Psoas muscle (tissue), 8 donors: ENCODE measurements around the gene SDR42E1. TPM values are rescaled to one million over a fixed set of nuclear protein-coding genes. Genes with fewer than 3 reads are reported as not detected.

Experiments used
- ATAC-seq, 4 donors: fragments of 200-7000 bp; cut with Tn5 transposase; one replicate each; pipeline ENCODE4 v1.9.1; 2020; ENCODE audit warnings: moderate library complexity in 3 of 4, mild to moderate bottlenecking in 2 of 4
- DNase-seq, 2 donors: peaks; one replicate each; pipeline ENCODE4 v3.0.0-alpha.2; 2020
- H3K27ac ChIP-seq: fragments of 200-600 bp; one replicate; pipeline ENCODE4 v1.8.0; 2022
- H3K27me3 ChIP-seq, 3 donors: fragments of 200-600 bp in 1 of 3; one replicate each; pipeline versions ENCODE4 v1.6.1 to v1.8.0; 2013 to 2022; ENCODE audit warnings: low read length in 2 of 3, mild to moderate bottlenecking in 2 of 3, moderate library complexity in 1 of 3; ENCODE audit not compliant: insufficient read depth in 3 of 3
- H3K36me3 ChIP-seq, 2 donors: fragments of 200-600 bp in 1 of 2; one replicate each; pipeline versions ENCODE4 v1.6.1 to v1.8.0; 2013 to 2022; ENCODE audit warnings: low read depth in 1 of 2, mild to moderate bottlenecking in 1 of 2, moderate library complexity in 1 of 2; ENCODE audit not compliant: insufficient read depth in 1 of 2
- H3K4me1 ChIP-seq: fragments of 200-600 bp; one replicate; pipeline ENCODE4 v1.8.0; 2022
- H3K4me3 ChIP-seq: fragments of 200-600 bp; one replicate; pipeline ENCODE4 v1.8.0; 2022; ENCODE audit warnings: mild to moderate bottlenecking
- H3K9me3 ChIP-seq: fragments of 200-600 bp; one replicate; pipeline ENCODE4 v1.8.0; 2022
- CTCF ChIP-seq: fragments of 200-600 bp; IDR thresholded peaks from one replicate; pipeline ENCODE4 v1.8.0; 2022; ENCODE audit warnings: antibody characterized with exemption
- WGBS, 3 donors: extraction: QIAGEN DNeasy Blood & Tissue Kit; methylation state at CpG; one replicate each; pipeline versions ENCODE4 v1.1.6 to v1.1.7; 2013; 5-methylcytosine and 5-hydroxymethylcytosine counted together
- intact Hi-C, 2 donors: fragments of 100-400 bp; cut with DNase I; formaldehyde crosslinking; loops; one replicate each; pipeline versions ENCODE4 v1.11.0 to v1.14.2; 2022
- polyA plus RNA-seq, 3 donors: library from polyadenylated mRNA; stranded (reverse); fragments of 200-250 nt; gene quantifications; one replicate each; pipeline ENCODE4 v1.2.3, GENCODE V29; 2013
- total RNA-seq, 4 donors: library from RNA; stranded (reverse); fragmentation: NEBNext Ultra II Directional in 2 of 4; extraction: Animal tissue kit (Norgen Biotek cat#: 25700) in 2 of 4; gene quantifications; one replicate each; pipeline versions ENCODE4 v1.2.1 to v1.2.4, GENCODE V29; 2021 to 2023
- donor health status: healthy with polysubstance abuse.
- donor health status: DM: no; HTN: no; CAD: no; lungs with moderate emphysema.
- donor health status: Bipolar disorder and iron deficiency.
- donor health status: healthy.
- donor health status: DM: yes; HTN: yes; CAD: no.
- donor health status: DM: no; HTN: no; CAD: no.
- donor health status: DM: no; HTN: no; CAD: no.
- donor health status: DM: yes; HTN: yes; CAD: no.

SDR42E1 gene
- total and polyA plus RNA-seq, 7 donors: 0.01 to 0.04 (median 0.03) TPM; not detected in 3

- DNase-seq: no peak
- ATAC-seq: no peak
- 54 to 69% (median 67%) methylated on average over 3 of the region's 3 CpGs for WGBS, 3 donors
- no peak overlapping the region for H3K4me3 ChIP-seq
- H3K4me1 ChIP-seq: no peaks in the 10 kb centered on the region
- intact Hi-C loops: no loop called here
- no peak for TF ChIP-seq CTCF
- H3K27ac ChIP-seq: no peak overlapping the region
- H3K36me3 ChIP-seq: no peaks in the 10 kb centered on the region
- no peaks in the 10 kb centered on the region for H3K9me3 ChIP-seq
- peaks cover 0 to 2% (median 2%) of the 10 kb centered on the region in 3 donors for H3K27me3 ChIP-seq
Measured at GRCh38 chr16:82050506-82050905, 39.2 kb upstream of the SDR42E1 start.

GRCh38 chr16:82049484-82049883, 38.2 kb upstream of the SDR42E1 start:
- Histone ChIP-seq H3K27me3 (peaks cover 0 to 2% (median 2%) of the 10 kb centered on the region in 3 donors), H3K9me3 (no peaks in the 10 kb centered on the region), H3K27ac (no peak overlapping the region), H3K4me1 (no peaks in the 10 kb centered on the region), H3K4me3 (no peak overlapping the region), H3K36me3 (no peaks in the 10 kb centered on the region)
- intact Hi-C loops: no loop called here
- WGBS, 3 donors: 77 to 92% (median 88%) methylated on average over 1 of the region's 1 CpG
- ATAC-seq (no peak), DNase-seq (no peak)
- TF ChIP-seq CTCF: no peak

GRCh38 chr16:82047787-82048186, 36.5 kb upstream of the SDR42E1 start:
- Histone ChIP-seq H3K27ac (no peak overlapping the region), H3K36me3 (no peaks in the 10 kb centered on the region), H3K27me3 (peaks cover 0 to 2% (median 0%) of the 10 kb centered on the region in 3 donors), H3K9me3 (no peaks in the 10 kb centered on the region), H3K4me3 (no peak overlapping the region), H3K4me1 (no peaks in the 10 kb centered on the region)
- no peak for TF ChIP-seq CTCF
- intact Hi-C loops: no loop called here
- WGBS, 3 donors: 93 to 95% (median 94%) methylated on average over 2 of the region's 2 CpGs
- DNase-seq (no peak), ATAC-seq (no peak)

- TF ChIP-seq CTCF: no peak
- no peak for ATAC-seq
Measured at GRCh38 chr16:82047374-82047773, 36.1 kb upstream of the SDR42E1 start.

GRCh38 chr16:82046941-82047340, 35.7 kb upstream of the SDR42E1 start:
- 92 to 96% (median 94%) methylated on average over 2 of the region's 2 CpGs for WGBS, 3 donors
- Histone ChIP-seq H3K27me3 (peaks cover 0 to 2% (median 0%) of the 10 kb centered on the region in 3 donors), H3K36me3 (no peaks in the 10 kb centered on the region), H3K4me1 (no peaks in the 10 kb centered on the region), H3K27ac (no peak overlapping the region), H3K9me3 (no peaks in the 10 kb centered on the region), H3K4me3 (no peak overlapping the region)
- ATAC-seq (no peak), DNase-seq (no peak)
- TF ChIP-seq CTCF: no peak
- intact Hi-C loops: no loop called here

More at GRCh38 chr16:82047374-82047773, 36.1 kb upstream of the SDR42E1 start:
- intact Hi-C loops: no loop called here
- Histone ChIP-seq H3K27me3 (peaks cover 0 to 2% (median 0%) of the 10 kb centered on the region in 3 donors), H3K4me3 (no peak overlapping the region), H3K9me3 (no peaks in the 10 kb centered on the region), H3K36me3 (no peaks in the 10 kb centered on the region), H3K27ac (no peak overlapping the region), H3K4me1 (no peaks in the 10 kb centered on the region)
- no peak for DNase-seq
- WGBS, 3 donors: 85 to 90% (median 90%) methylated on average over 2 of the region's 2 CpGs
